Measurements from ENCODE around the gene LRP1B.

Gene LRP1B

GRCh38 chr2:141565597-141565996, 565.2 kb downstream of the LRP1B start:
- DNase-seq, result no peak

- no peak for DNase-seq
These were observed 570.1 kb downstream of the LRP1B start for GRCh38 chr2:141560723-141561122.

- DNase-seq, result no peak
These were observed 573.3 kb downstream of the LRP1B start for GRCh38 chr2:141557329-141558095.

GRCh38 chr2:141555876-141556470, 574.8 kb downstream of the LRP1B start:
- DNase-seq, result no peak

GRCh38 chr2:141554810-141555209, 576.0 kb downstream of the LRP1B start:
- peak; percentile 74 for DNase-seq

GRCh38 chr2:141534666-141535362, 596.0 kb downstream of the LRP1B start:
- peak; percentile 79 for DNase-seq

GRCh38 chr2:141529659-141530058, 601.2 kb downstream of the LRP1B start:
- no peak for DNase-seq

- no peak for DNase-seq
These were observed 601.8 kb downstream of the LRP1B start for GRCh38 chr2:141528990-141529389.

GRCh38 chr2:141526760-141527159, 604.1 kb downstream of the LRP1B start:
- DNase-seq, result no peak

- DNase-seq, result no peak
These were observed 606.0 kb downstream of the LRP1B start for GRCh38 chr2:141524777-141525176.

- no peak for DNase-seq
These were observed 607.6 kb downstream of the LRP1B start for GRCh38 chr2:141523199-141523598.

- DNase-seq, result peak; percentile 26
These were observed 608.1 kb downstream of the LRP1B start for GRCh38 chr2:141522702-141523101.

GRCh38 chr2:141522048-141522447, 608.8 kb downstream of the LRP1B start:
- no peak for DNase-seq

- no peak for DNase-seq
These were observed 610.9 kb downstream of the LRP1B start for GRCh38 chr2:141519906-141520305.

GRCh38 chr2:141517852-141518421, 612.9 kb downstream of the LRP1B start:
- no peak for DNase-seq

GRCh38 chr2:141517180-141517851, 613.5 kb downstream of the LRP1B start:
- DNase-seq, result no peak

- no peak for DNase-seq
These were observed 614.9 kb downstream of the LRP1B start for GRCh38 chr2:141515931-141516330.

- DNase-seq, result no peak
These were observed 617.0 kb downstream of the LRP1B start for GRCh38 chr2:141513853-141514252.

GRCh38 chr2:141508806-141509595, 621.8 kb downstream of the LRP1B start:
- DNase-seq, result no peak

- no peak for DNase-seq
These were observed 622.6 kb downstream of the LRP1B start for GRCh38 chr2:141508086-141508752.

GRCh38 chr2:141506135-141506534, 624.7 kb downstream of the LRP1B start:
- DNase-seq, result peak; percentile 19

- DNase-seq, result no peak
These were observed 629.1 kb downstream of the LRP1B start for GRCh38 chr2:141501752-141502151.

Measured in eye (tissue), 1 donor.